ENCODE measurements around the gene SYDE2.

Gene SYDE2

GRCh38 chr1:85184245-85184644 is 16.6 kb downstream of the SYDE2 start:
- no peak overlapping the region for H3K27ac ChIP-seq
- TF ChIP-seq FOXP2 (optimal IDR thresholded peaks at IDR 0.05; ENCODE audit: control extremely low read depth, extremely low read length, insufficient read depth) (no peak), POLR2AphosphoS5 (IDR thresholded peaks at IDR 0.05; ENCODE audit: borderline replicate concordance, low read depth, low read length) (no peak), EZH2 (IDR thresholded peaks at IDR 0.05) (no peak)
- peaks cover 34% of the 10 kb centered on the region for H3K36me3 ChIP-seq (ENCODE audit: insufficient read depth, low read length)
- no peak for DNase-seq (ENCODE audit: low read depth, low spot score)
- H3K4me3 ChIP-seq = no peak overlapping the region
- H3K9me3 ChIP-seq (ENCODE audit: low read depth, low read length) = no peaks in the 10 kb centered on the region
- H3K9ac ChIP-seq (ENCODE audit: insufficient read length) = no peak overlapping the region

- no peak overlapping the region for H3K27ac ChIP-seq
- H3K9ac ChIP-seq (ENCODE audit: insufficient read length) = no peak overlapping the region
- peaks cover 20% of the 10 kb centered on the region for H3K36me3 ChIP-seq (ENCODE audit: insufficient read depth, low read length)
- no peak overlapping the region for H3K4me3 ChIP-seq
- no peak for TF ChIP-seq EZH2 (IDR thresholded peaks at IDR 0.05)
- H3K9me3 ChIP-seq (ENCODE audit: low read depth, low read length) = no peaks in the 10 kb centered on the region
- no peak for DNase-seq (ENCODE audit: low read depth, low spot score)
These were observed 18.1 kb downstream of the SYDE2 start for GRCh38 chr1:85182700-85183099.

- TF ChIP-seq FOXP2 (optimal IDR thresholded peaks at IDR 0.05; ENCODE audit: control extremely low read depth, extremely low read length, insufficient read depth) (no peak), EZH2 (IDR thresholded peaks at IDR 0.05) (no peak), POLR2AphosphoS5 (IDR thresholded peaks at IDR 0.05; ENCODE audit: borderline replicate concordance, low read depth, low read length) (no peak)
- Histone ChIP-seq H3K9me3 (ENCODE audit: low read depth, low read length) (no peaks in the 10 kb centered on the region), H3K9ac (ENCODE audit: insufficient read length) (no peak overlapping the region), H3K36me3 (ENCODE audit: insufficient read depth, low read length) (peaks cover 20% of the 10 kb centered on the region), H3K27ac (no peak overlapping the region), H3K4me3 (no peak overlapping the region)
- DNase-seq (ENCODE audit: low read depth, low spot score) = no peak
These were observed 19.9 kb downstream of the SYDE2 start for GRCh38 chr1:85180869-85181268.

GRCh38 chr1:85179522-85179921 is 21.3 kb downstream of the SYDE2 start:
- no peak for DNase-seq (ENCODE audit: low read depth, low spot score)
- no peaks in the 10 kb centered on the region for H3K9me3 ChIP-seq (ENCODE audit: low read depth, low read length)
- TF ChIP-seq EZH2 (IDR thresholded peaks at IDR 0.05) = no peak
- TF ChIP-seq FOXP2 (optimal IDR thresholded peaks at IDR 0.05; ENCODE audit: control extremely low read depth, extremely low read length, insufficient read depth) = no peak
- no peak for TF ChIP-seq POLR2AphosphoS5 (IDR thresholded peaks at IDR 0.05; ENCODE audit: borderline replicate concordance, low read depth, low read length)
- no peak overlapping the region for H3K27ac ChIP-seq
- H3K9ac ChIP-seq (ENCODE audit: insufficient read length) = no peak overlapping the region
- H3K4me3 ChIP-seq = no peak overlapping the region
- H3K36me3 ChIP-seq (ENCODE audit: insufficient read depth, low read length) = peaks cover 17% of the 10 kb centered on the region

- Histone ChIP-seq H3K9ac (ENCODE audit: insufficient read length) (no peak overlapping the region), H3K4me3 (no peak overlapping the region), H3K27ac (no peak overlapping the region), H3K9me3 (ENCODE audit: low read depth, low read length) (no peaks in the 10 kb centered on the region), H3K36me3 (ENCODE audit: insufficient read depth, low read length) (peaks cover 15% of the 10 kb centered on the region)
- no peak for TF ChIP-seq POLR2AphosphoS5 (IDR thresholded peaks at IDR 0.05; ENCODE audit: borderline replicate concordance, low read depth, low read length)
- TF ChIP-seq EZH2 (IDR thresholded peaks at IDR 0.05) = no peak
- no peak for TF ChIP-seq FOXP2 (optimal IDR thresholded peaks at IDR 0.05; ENCODE audit: control extremely low read depth, extremely low read length, insufficient read depth)
- DNase-seq (ENCODE audit: low read depth, low spot score) = no peak
These were observed 22.4 kb downstream of the SYDE2 start for GRCh38 chr1:85178396-85178795.

- TF ChIP-seq POLR2AphosphoS5 (IDR thresholded peaks at IDR 0.05; ENCODE audit: borderline replicate concordance, low read depth, low read length) (no peak), EZH2 (IDR thresholded peaks at IDR 0.05) (no peak), FOXP2 (optimal IDR thresholded peaks at IDR 0.05; ENCODE audit: control extremely low read depth, extremely low read length, insufficient read depth) (no peak)
- no peak for DNase-seq (ENCODE audit: low read depth, low spot score)
- Histone ChIP-seq H3K4me3 (no peak overlapping the region), H3K9ac (ENCODE audit: insufficient read length) (no peak overlapping the region), H3K36me3 (ENCODE audit: insufficient read depth, low read length) (no peaks in the 10 kb centered on the region), H3K9me3 (ENCODE audit: low read depth, low read length) (no peaks in the 10 kb centered on the region), H3K27ac (no peak overlapping the region)
These were observed 26.3 kb downstream of the SYDE2 start for GRCh38 chr1:85174503-85174902.

GRCh38 chr1:85172684-85173337 is 28.0 kb downstream of the SYDE2 start:
- no peak overlapping the region for H3K27ac ChIP-seq
- no peak overlapping the region for H3K9ac ChIP-seq (ENCODE audit: insufficient read length)
- no peaks in the 10 kb centered on the region for H3K9me3 ChIP-seq (ENCODE audit: low read depth, low read length)
- DNase-seq (ENCODE audit: low read depth, low spot score) = no peak
- no peak overlapping the region for H3K4me3 ChIP-seq
- H3K36me3 ChIP-seq (ENCODE audit: insufficient read depth, low read length) = no peaks in the 10 kb centered on the region; the same call in 1 of the 2 replicates
- no peak for TF ChIP-seq POLR2AphosphoS5 (IDR thresholded peaks at IDR 0.05; ENCODE audit: borderline replicate concordance, low read depth, low read length)
- no peak for TF ChIP-seq FOXP2 (optimal IDR thresholded peaks at IDR 0.05; ENCODE audit: control extremely low read depth, extremely low read length, insufficient read depth)
- TF ChIP-seq EZH2 (IDR thresholded peaks at IDR 0.05) = no peak

- no peak for DNase-seq (ENCODE audit: low read depth, low spot score)
- no peak overlapping the region for H3K4me3 ChIP-seq
- TF ChIP-seq POLR2AphosphoS5 (IDR thresholded peaks at IDR 0.05; ENCODE audit: borderline replicate concordance, low read depth, low read length) (no peak), FOXP2 (optimal IDR thresholded peaks at IDR 0.05; ENCODE audit: control extremely low read depth, extremely low read length, insufficient read depth) (no peak), EZH2 (IDR thresholded peaks at IDR 0.05) (no peak)
- no peak overlapping the region for H3K9ac ChIP-seq (ENCODE audit: insufficient read length)
- no peak overlapping the region for H3K27ac ChIP-seq
- no peaks in the 10 kb centered on the region for H3K9me3 ChIP-seq (ENCODE audit: low read depth, low read length)
- no peaks in the 10 kb centered on the region; the same call in 1 of the 2 replicates for H3K36me3 ChIP-seq (ENCODE audit: insufficient read depth, low read length)
These were observed 29.1 kb downstream of the SYDE2 start for GRCh38 chr1:85171721-85172120.

- Histone ChIP-seq H3K9ac (ENCODE audit: insufficient read length) (no peak overlapping the region), H3K27ac (no peak overlapping the region), H3K36me3 (ENCODE audit: insufficient read depth, low read length) (peaks cover 7% of the 10 kb centered on the region; the same call in 1 of the 2 replicates), H3K9me3 (ENCODE audit: low read depth, low read length) (no peaks in the 10 kb centered on the region), H3K4me3 (no peak overlapping the region)
- TF ChIP-seq EZH2 (IDR thresholded peaks at IDR 0.05) (no peak), POLR2AphosphoS5 (IDR thresholded peaks at IDR 0.05; ENCODE audit: borderline replicate concordance, low read depth, low read length) (no peak), FOXP2 (optimal IDR thresholded peaks at IDR 0.05; ENCODE audit: control extremely low read depth, extremely low read length, insufficient read depth) (no peak)
- no peak for DNase-seq (ENCODE audit: low read depth, low spot score)
These were observed 31.9 kb downstream of the SYDE2 start for GRCh38 chr1:85168884-85169283.
